Psoas muscle (tissue), 8 donors: ENCODE data around the gene MAGEB2. TPM values are rescaled to one million over a fixed set of nuclear protein-coding genes. Genes with fewer than 3 reads are reported as not detected.

ENCODE experiments used
- ATAC-seq, 4 donors: fragments of 200-7000 bp; cut with Tn5 transposase; one replicate each; pipeline ENCODE4 v1.9.1; 2020; ENCODE audit warnings: moderate library complexity in 3 of 4, mild to moderate bottlenecking in 2 of 4
- DNase-seq, 2 donors: peaks; one replicate each; pipeline ENCODE4 v3.0.0-alpha.2; 2020
- H3K27ac ChIP-seq: fragments of 200-600 bp; one replicate; pipeline ENCODE4 v1.8.0; 2022
- H3K27me3 ChIP-seq, 3 donors: fragments of 200-600 bp in 1 of 3; one replicate each; pipeline versions ENCODE4 v1.6.1 to v1.8.0; 2013 to 2022; ENCODE audit warnings: low read length in 2 of 3, mild to moderate bottlenecking in 2 of 3, moderate library complexity in 1 of 3; ENCODE audit not compliant: insufficient read depth in 3 of 3
- H3K36me3 ChIP-seq, 2 donors: fragments of 200-600 bp in 1 of 2; one replicate each; pipeline versions ENCODE4 v1.6.1 to v1.8.0; 2013 to 2022; ENCODE audit warnings: low read depth in 1 of 2, mild to moderate bottlenecking in 1 of 2, moderate library complexity in 1 of 2; ENCODE audit not compliant: insufficient read depth in 1 of 2
- H3K4me1 ChIP-seq: fragments of 200-600 bp; one replicate; pipeline ENCODE4 v1.8.0; 2022
- H3K4me3 ChIP-seq: fragments of 200-600 bp; one replicate; pipeline ENCODE4 v1.8.0; 2022; ENCODE audit warnings: mild to moderate bottlenecking
- H3K9me3 ChIP-seq: fragments of 200-600 bp; one replicate; pipeline ENCODE4 v1.8.0; 2022
- WGBS, 3 donors: extraction: QIAGEN DNeasy Blood & Tissue Kit; methylation state at CpG; one replicate each; pipeline versions ENCODE4 v1.1.6 to v1.1.7; 2013; 5-methylcytosine and 5-hydroxymethylcytosine counted together
- intact Hi-C, 2 donors: fragments of 100-400 bp; cut with DNase I; formaldehyde crosslinking; loops; one replicate each; pipeline versions ENCODE4 v1.11.0 to v1.14.2; 2022
- polyA plus RNA-seq, 3 donors: library from polyadenylated mRNA; stranded (reverse); fragments of 200-250 nt; gene quantifications; one replicate each; pipeline ENCODE4 v1.2.3, GENCODE V29; 2013
- total RNA-seq, 4 donors: library from RNA; stranded (reverse); fragmentation: NEBNext Ultra II Directional in 2 of 4; extraction: Animal tissue kit (Norgen Biotek cat#: 25700) in 2 of 4; gene quantifications; one replicate each; pipeline versions ENCODE4 v1.2.1 to v1.2.4, GENCODE V29; 2021 to 2023
- TF ChIP-seq, protein P1 (sequence below): fragments of 200-600 bp; IDR thresholded peaks from one replicate; pipeline ENCODE4 v1.8.0; 2022; ENCODE audit warnings: antibody characterized with exemption
- donor health status: healthy with polysubstance abuse.
- donor health status: DM: no; HTN: no; CAD: no; lungs with moderate emphysema.
- donor health status: Bipolar disorder and iron deficiency.
- donor health status: healthy.
- donor health status: DM: yes; HTN: yes; CAD: no.
- donor health status: DM: no; HTN: no; CAD: no.
- donor health status: DM: no; HTN: no; CAD: no.
- donor health status: DM: yes; HTN: yes; CAD: no.

The MAGEB2 gene
- total and polyA plus RNA-seq, 7 donors = not detected

DNA sequence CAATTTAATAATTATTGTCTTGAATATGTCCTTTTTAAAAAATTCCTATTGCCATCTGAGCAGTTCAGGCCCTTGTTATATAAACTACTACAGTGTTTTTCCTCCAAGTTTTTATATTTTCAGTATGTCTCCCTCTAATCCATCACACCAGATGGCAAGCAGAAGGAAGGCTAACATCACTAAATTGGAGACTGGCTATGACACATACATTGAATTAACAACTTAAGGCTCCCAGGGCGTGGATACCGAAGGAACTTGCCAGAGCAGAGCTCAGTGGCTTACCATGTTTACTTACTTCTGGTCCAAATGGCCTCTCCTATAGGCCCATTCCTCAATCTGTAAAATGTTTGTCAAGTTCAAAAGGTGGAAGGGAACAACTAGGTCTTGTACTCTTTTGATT is 44.6 kb downstream of the MAGEB2 start:
- Histone ChIP-seq H3K4me3 (no peak overlapping the region), H3K9me3 (no peaks in the 10 kb centered on the region), H3K4me1 (no peaks in the 10 kb centered on the region), H3K27ac (no peak overlapping the region), H3K36me3 (no peaks in the 10 kb centered on the region), H3K27me3 (peaks cover 0 to 6% (median 0%) of the 10 kb centered on the region in 3 donors)
- intact Hi-C loops = no loop called here
- DNase-seq (no peak), ATAC-seq (no peak)
- TF ChIP-seq, protein P1, sequence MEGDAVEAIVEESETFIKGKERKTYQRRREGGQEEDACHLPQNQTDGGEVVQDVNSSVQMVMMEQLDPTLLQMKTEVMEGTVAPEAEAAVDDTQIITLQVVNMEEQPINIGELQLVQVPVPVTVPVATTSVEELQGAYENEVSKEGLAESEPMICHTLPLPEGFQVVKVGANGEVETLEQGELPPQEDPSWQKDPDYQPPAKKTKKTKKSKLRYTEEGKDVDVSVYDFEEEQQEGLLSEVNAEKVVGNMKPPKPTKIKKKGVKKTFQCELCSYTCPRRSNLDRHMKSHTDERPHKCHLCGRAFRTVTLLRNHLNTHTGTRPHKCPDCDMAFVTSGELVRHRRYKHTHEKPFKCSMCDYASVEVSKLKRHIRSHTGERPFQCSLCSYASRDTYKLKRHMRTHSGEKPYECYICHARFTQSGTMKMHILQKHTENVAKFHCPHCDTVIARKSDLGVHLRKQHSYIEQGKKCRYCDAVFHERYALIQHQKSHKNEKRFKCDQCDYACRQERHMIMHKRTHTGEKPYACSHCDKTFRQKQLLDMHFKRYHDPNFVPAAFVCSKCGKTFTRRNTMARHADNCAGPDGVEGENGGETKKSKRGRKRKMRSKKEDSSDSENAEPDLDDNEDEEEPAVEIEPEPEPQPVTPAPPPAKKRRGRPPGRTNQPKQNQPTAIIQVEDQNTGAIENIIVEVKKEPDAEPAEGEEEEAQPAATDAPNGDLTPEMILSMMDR = no peak
- 59 to 78% (median 64%) methylated on average over 2 of the region's 2 CpGs for WGBS, 3 donors

DNA sequence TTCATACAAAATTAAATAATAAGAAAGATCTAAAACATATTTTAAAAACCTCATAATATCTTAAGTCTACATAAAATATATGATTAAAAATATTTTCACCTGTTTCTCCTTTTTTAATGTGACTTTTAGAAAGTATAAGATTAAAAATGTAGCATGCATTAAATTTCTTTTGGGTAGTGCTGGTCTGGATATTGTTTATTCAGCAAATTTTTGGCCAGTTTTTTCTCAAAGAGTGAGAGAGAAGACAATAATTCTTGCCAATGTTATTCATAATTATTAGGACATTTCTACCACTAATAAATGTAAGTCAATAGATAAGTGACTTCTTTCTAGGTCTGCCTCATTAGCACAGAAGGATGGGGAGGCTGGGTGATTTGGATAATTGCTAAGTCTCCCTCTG is 45.6 kb downstream of the MAGEB2 start:
- DNase-seq (no peak), ATAC-seq (no peak)
- Histone ChIP-seq H3K27ac (no peak overlapping the region), H3K9me3 (no peaks in the 10 kb centered on the region), H3K27me3 (peaks cover 0 to 6% (median 0%) of the 10 kb centered on the region in 3 donors), H3K4me1 (no peaks in the 10 kb centered on the region), H3K36me3 (no peaks in the 10 kb centered on the region), H3K4me3 (no peak overlapping the region)
- intact Hi-C loops = no loop called here
- TF ChIP-seq, protein P1 = no peak

GRCh38 chrX:30262763-30263162 is 47.4 kb downstream of the MAGEB2 start:
- TF ChIP-seq, protein P1 = no peak
- DNase-seq (no peak), ATAC-seq (no peak)
- no peak overlapping the region for H3K27ac ChIP-seq
- H3K4me3 ChIP-seq = no peak overlapping the region
- 70 to 78% (median 78%) methylated on average over 1 of the region's 1 CpG for WGBS, 3 donors
- no peaks in the 10 kb centered on the region for H3K9me3 ChIP-seq
- intact Hi-C loops = no loop called here
- no peaks in the 10 kb centered on the region for H3K4me1 ChIP-seq
- H3K27me3 ChIP-seq = peaks cover 0 to 4% (median 0%) of the 10 kb centered on the region in 3 donors
- H3K36me3 ChIP-seq = no peaks in the 10 kb centered on the region

Other genes starting within 250 kb of the MAGEB2 start
- gene MAGEB3, start 15.1 kb downstream of the MAGEB2 start, total RNA-seq = not detected
- gene MAGEB3, start 15.1 kb downstream of the MAGEB2 start, polyA plus RNA-seq = not detected
- not detected for gene MAGEB4, start 26.4 kb downstream of the MAGEB2 start, total RNA-seq
- gene MAGEB4, start 26.4 kb downstream of the MAGEB2 start, polyA plus RNA-seq = not detected
- not detected for gene MAGEB1, start 31.6 kb downstream of the MAGEB2 start, total RNA-seq
- gene MAGEB1, start 31.6 kb downstream of the MAGEB2 start, polyA plus RNA-seq = not detected
- gene NR0B1, start 93.8 kb downstream of the MAGEB2 start, total RNA-seq = not detected
- under 1 TPM in 2 of 3 donors, not detected in 1; 0.01 to 0.05 TPM for gene NR0B1, start 93.8 kb downstream of the MAGEB2 start, polyA plus RNA-seq